Colonic mucosa (tissue), 4 donors: ENCODE data around the gene UGT1A7. TPM values are rescaled to one million over a fixed set of nuclear protein-coding genes. Genes with fewer than 3 reads are reported as not detected.
"Not testable (repeated sequence)": the region's sequence is repeated elsewhere in the genome, so short reads cannot be mapped to it uniquely, and the experiment has no call there.

Experiments
- DNase-seq: peaks from one replicate; pipeline ENCODE4 v3.0.0-alpha.2; 2020
- H3K27ac ChIP-seq: fragments of 200-600 bp; one replicate; pipeline ENCODE4 v1.8.0; 2021
- H3K27me3 ChIP-seq: fragments of 200-600 bp; one replicate; pipeline ENCODE4 v1.8.0; 2021
- H3K36me3 ChIP-seq: fragments of 200-600 bp; one replicate; pipeline ENCODE4 v1.8.0; 2021
- H3K4me1 ChIP-seq: fragments of 200-600 bp; one replicate; pipeline ENCODE4 v1.8.0; 2021; ENCODE audit warnings: mild to moderate bottlenecking
- H3K4me3 ChIP-seq: fragments of 200-600 bp; one replicate; pipeline ENCODE4 v1.8.0; 2021
- H3K9ac ChIP-seq, 2 donors: one replicate each; pipeline ENCODE4 v1.7.0; 2013; ENCODE audit warnings: control low read depth in 2 of 2, low read depth in 2 of 2, low read length in 2 of 2
- H3K9me3 ChIP-seq: fragments of 200-600 bp; one replicate; pipeline ENCODE4 v1.8.0; 2021
- CTCF ChIP-seq: fragments of 200-600 bp; IDR thresholded peaks from one replicate; pipeline ENCODE4 v1.8.0; 2022; ENCODE audit warnings: antibody characterized with exemption, mild to moderate bottlenecking
- intact Hi-C: fragments of 100-400 bp; cut with DNase I; formaldehyde crosslinking; loops from one replicate; pipeline ENCODE4 v1.14.1; 2022
- total RNA-seq, 2 donors: library from RNA; stranded (reverse); fragmentation: NEBNext Ultra II Directional in 1 of 2; extraction: Animal tissue kit (Norgen Biotek cat#: 25700) in 1 of 2; gene quantifications; one replicate each; pipeline ENCODE4 v1.2.1, GENCODE V29; 2021
- donor health status: healthy.
- donor health status: DM: no; HTN: no; CAD: no.
- donor health status: DM: no; HTN: no; CAD: no.

Gene UGT1A7
- total RNA-seq: 1 to 10 TPM; 3.1 TPM

DNA sequence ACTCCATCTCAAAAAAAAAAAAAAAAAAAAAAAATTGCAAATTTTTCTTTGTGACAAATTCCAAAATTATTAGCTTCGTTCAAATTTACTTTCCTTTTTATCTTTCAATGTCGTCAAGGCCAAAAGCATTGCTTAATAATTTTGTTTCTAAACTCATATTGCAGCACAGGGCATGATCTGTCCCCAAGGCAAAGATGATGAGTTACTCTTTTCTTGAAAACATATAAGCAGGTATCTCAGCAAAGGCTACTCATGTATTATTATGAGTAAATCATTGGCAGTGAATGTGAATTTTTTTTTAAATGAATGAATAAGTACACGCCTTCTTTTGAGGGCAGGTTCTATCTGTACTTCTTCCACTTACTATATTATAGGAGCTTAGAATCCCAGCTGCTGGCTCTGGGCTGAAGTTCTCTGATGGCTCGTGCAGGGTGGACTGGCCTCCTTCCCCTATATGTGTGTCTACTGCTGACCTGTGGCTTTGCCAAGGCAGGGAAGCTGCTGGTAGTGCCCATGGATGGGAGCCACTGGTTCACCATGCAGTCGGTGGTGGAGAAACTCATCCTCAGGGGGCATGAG is at the start of gene UGT1A7:
Gene UGT1A7 (plus strand): TSS at position 381 of the 579 bp plus-strand sequence. CDS start 37 bp downstream, at position 418.
- H3K4me1 ChIP-seq: no peaks in the 10 kb centered on the region
- H3K4me3 ChIP-seq: no peak within 1 kb of the TSS
- no peak within 1 kb of the TSS for H3K27ac ChIP-seq
- intact Hi-C loops: no loop called here
- H3K9ac ChIP-seq: no peak within 1 kb of the TSS
- no peak for DNase-seq
- no peaks in the 10 kb centered on the region for H3K27me3 ChIP-seq
- H3K9me3 ChIP-seq: no peaks in the 10 kb centered on the region
- H3K36me3 ChIP-seq: no peaks in the 10 kb centered on the region
- TF ChIP-seq CTCF: no peak

DNA sequence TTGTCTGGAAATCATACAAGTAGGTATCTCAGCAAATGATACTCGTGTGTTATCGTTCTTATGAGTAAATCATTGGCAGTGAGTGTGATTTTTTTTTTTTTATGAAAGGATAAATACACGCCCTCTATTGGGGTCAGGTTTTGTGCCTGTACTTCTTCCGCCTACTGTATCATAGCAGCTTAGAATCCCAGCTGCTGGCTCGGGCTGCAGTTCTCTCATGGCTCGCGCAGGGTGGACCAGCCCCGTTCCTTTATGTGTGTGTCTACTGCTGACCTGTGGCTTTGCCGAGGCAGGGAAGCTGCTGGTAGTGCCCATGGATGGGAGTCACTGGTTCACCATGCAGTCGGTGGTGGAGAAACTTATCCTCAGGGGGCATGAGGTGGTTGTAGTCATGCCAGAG is 45.4 kb upstream of the UGT1A7 start, which contains the start of gene UGT1A10:
Gene UGT1A10 (plus strand): TSS at position 143 of the 400 bp plus-strand sequence. CDS start 75 bp downstream, at position 218.
- intact Hi-C loops, H3K4me1 ChIP-seq, H3K9me3 ChIP-seq, H3K27me3 ChIP-seq, H3K36me3 ChIP-seq: not testable (repeated sequence)
- H3K9ac ChIP-seq: peak within 1 kb of the TSS in 1 of 2 donors; percentile 56
- peak; percentile 68 for DNase-seq
- peak within 1 kb of the TSS; percentile 58 for H3K27ac ChIP-seq
- H3K4me3 ChIP-seq: peak within 1 kb of the TSS; percentile 18

- intact Hi-C loops: no loop called here
- Histone ChIP-seq H3K9ac (no peak overlapping the region), H3K36me3 (no peaks in the 10 kb centered on the region), H3K27ac (no peak overlapping the region), H3K4me1 (no peaks in the 10 kb centered on the region), H3K27me3 (no peaks in the 10 kb centered on the region), H3K9me3 (no peaks in the 10 kb centered on the region), H3K4me3 (no peak overlapping the region)
- TF ChIP-seq CTCF: no peak
- peak; percentile 68 for DNase-seq
Observed at GRCh38 chr2:233638836-233639235, 42.9 kb upstream of the UGT1A7 start.

DNA sequence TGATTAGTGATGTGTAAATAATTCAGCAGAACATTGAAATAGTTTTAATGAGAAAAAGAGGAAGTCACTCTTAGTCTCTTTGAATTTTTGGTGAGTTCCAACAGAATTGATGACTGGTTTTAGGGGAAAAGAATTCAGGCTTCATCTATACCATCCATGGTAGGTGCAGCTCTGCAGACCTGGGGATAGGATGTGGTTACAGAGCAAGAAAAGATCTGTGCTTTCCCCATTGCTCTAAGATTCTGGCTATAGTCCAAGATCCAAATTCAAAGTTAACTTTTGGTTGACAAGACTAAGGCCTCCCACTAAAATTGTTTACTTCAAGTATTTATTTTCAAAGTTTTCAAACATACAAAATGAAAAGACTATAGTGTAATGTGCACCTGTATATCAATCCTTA is 41.8 kb upstream of the UGT1A7 start:
- H3K27ac ChIP-seq: no peak overlapping the region

GRCh38 chr2:233643128-233643527 is 38.6 kb upstream of the UGT1A7 start:
- Histone ChIP-seq H3K4me1 (no peaks in the 10 kb centered on the region), H3K9me3 (no peaks in the 10 kb centered on the region), H3K27me3 (no peaks in the 10 kb centered on the region), H3K36me3 (no peaks in the 10 kb centered on the region), H3K4me3 (no peak overlapping the region), H3K27ac (no peak overlapping the region), H3K9ac (no peak overlapping the region)
- peak; percentile 51 for TF ChIP-seq CTCF
- intact Hi-C loops: no loop called here
- DNase-seq: peak; percentile 41

More for the DNA sequence above, 41.8 kb upstream of the UGT1A7 start:
- Histone ChIP-seq H3K4me1 (no peaks in the 10 kb centered on the region), H3K9ac (no peak overlapping the region), H3K36me3 (no peaks in the 10 kb centered on the region), H3K9me3 (no peaks in the 10 kb centered on the region), H3K4me3 (no peak overlapping the region), H3K27me3 (no peaks in the 10 kb centered on the region)
- no peak for DNase-seq
- TF ChIP-seq CTCF: no peak
- intact Hi-C loops: no loop called here

DNA sequence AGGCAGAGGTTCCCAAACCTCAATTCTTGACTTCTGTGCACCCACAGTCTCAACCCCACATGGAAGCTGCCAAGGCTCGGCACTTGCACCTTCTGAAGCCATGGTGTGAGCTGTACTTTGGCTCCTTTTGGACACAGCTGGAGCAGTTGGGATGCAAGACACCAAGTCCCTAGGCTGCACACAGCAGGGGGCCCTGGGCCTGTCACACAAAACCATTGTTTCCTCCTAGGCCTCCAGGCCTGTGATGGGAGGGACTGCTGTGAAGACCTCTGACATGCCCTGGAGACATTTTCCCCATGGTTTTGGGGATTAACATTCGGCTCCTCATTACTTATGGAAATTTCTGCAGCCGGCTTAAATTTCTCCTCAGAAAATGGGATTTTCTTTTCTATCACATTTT is 35.7 kb upstream of the UGT1A7 start:
- H3K27ac ChIP-seq, H3K27me3 ChIP-seq, H3K4me3 ChIP-seq, H3K36me3 ChIP-seq, intact Hi-C loops, H3K4me1 ChIP-seq, H3K9me3 ChIP-seq, H3K9ac ChIP-seq, DNase-seq: not testable (repeated sequence)
